Erythroblast (primary cell): ENCODE measurements around the gene VEPH1.

Source experiments
- GATA1 ChIP-seq: IDR thresholded peaks from 2 replicates; pipeline ENCODE4 v1.6.1; 2011; ENCODE audit warnings: low read depth, mild to moderate bottlenecking, control low read depth, low read length, moderate library complexity
- POLR2A ChIP-seq: IDR thresholded peaks from 2 replicates; pipeline ENCODE4 v1.6.1; 2011; ENCODE audit warnings: mild to moderate bottlenecking, low read length

DNA sequence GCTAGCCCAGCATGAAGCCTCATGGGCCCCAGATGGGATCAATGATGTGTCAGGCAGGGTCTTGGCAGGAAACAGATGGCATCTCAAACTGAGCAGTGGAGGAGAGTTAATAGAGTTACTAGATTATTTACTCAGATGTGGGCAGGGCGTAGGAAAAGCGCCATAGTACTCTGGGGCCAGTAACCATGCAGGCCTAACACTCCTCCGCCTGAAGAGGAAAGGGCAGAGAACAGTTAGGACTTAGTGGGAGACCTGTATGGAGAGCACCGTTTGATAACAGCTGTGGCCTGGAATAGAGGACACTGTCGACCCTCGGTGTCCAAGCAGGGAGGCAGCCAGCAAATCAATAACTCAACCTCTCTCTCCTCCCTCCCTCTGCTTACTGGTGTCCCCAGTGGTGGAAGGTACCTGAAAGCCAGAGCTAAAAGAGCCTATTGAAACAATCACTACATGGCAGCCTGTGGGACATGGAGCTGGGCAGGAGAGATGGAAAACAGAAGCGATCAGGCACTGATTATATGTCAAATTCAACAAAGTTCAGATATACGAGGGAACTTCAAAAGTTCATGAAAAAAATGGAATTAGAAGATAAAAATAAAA lies 231.8 kb downstream of the VEPH1 start:
- TF ChIP-seq POLR2A (no peak), GATA1 (no peak)
